H1 (cell line): Measurements from ENCODE around the gene GEMIN7.

ENCODE experiments used
- POLR2A ChIP-seq, 2 experiments: IDR thresholded peaks; 1 replicate in 1 of 2; 2 replicates in 1 of 2; pipeline ENCODE4 v1.6.1; 2011; ENCODE audit warnings: low read depth in 2 of 2, low read length in 2 of 2, mild to moderate bottlenecking in 2 of 2; ENCODE audit errors: control extremely low read depth in 1 of 2
- SUZ12 ChIP-seq: fragments of 200-600 bp; sonication (generic); IDR thresholded peaks from 2 replicates; pipeline ENCODE4 v1.6.1; 2012; ENCODE audit warnings: mild to moderate bottlenecking, inconsistent platforms, low read length, moderate library complexity, mixed read lengths

DNA sequence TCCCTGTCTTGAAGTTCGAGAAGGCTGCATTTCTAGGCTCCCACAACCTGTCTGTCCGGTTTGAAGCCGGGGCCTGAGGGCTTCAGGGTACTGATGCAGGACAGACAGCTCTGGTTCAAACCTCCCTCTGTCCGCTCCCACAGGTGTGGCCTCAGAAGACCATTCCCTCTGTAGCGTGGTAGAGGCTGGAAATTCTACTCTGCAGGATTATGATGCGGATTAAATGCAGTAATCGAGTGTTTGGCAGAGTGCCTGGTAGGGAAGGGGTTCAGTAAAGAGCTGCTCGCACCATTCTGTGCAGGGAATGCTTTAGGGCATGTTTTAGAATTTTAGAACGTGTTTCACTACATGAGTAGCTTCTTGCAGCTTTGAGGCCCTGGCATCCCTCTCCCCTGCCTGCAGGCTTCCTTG lies 44.4 kb downstream of the GEMIN7 start:
- TF ChIP-seq POLR2A (IDR thresholded peaks at IDR 0.05; ENCODE audit: control extremely low read depth in 1 of 2, low read depth in 2 of 2, low read length in 2 of 2), result no peak
- TF ChIP-seq SUZ12, result no peak
